ENCODE measurements around the gene TCF7.

- TF ChIP-seq POLR2A (IDR thresholded peaks at IDR 0.05) (no peak), EP300 (IDR thresholded peaks at IDR 0.05) (no peak), CTCF (IDR thresholded peaks at IDR 0.05) (no peak)
These were observed 1.1 kb upstream of the TCF7 start for GRCh38 chr5:134113363-134113889.
